Measurements from ENCODE around the gene COL18A1.
"Not testable (repeated sequence)": the region's sequence is repeated elsewhere in the genome, so short reads cannot be mapped to it uniquely, and the experiment has no call there.

Gene COL18A1

GRCh38 chr21:45525153-45525909, 120.4 kb downstream of the COL18A1 start:
- no peak for DNase-seq

- no peak for DNase-seq
These were observed 120.9 kb downstream of the COL18A1 start for GRCh38 chr21:45525910-45526306.

DNA sequence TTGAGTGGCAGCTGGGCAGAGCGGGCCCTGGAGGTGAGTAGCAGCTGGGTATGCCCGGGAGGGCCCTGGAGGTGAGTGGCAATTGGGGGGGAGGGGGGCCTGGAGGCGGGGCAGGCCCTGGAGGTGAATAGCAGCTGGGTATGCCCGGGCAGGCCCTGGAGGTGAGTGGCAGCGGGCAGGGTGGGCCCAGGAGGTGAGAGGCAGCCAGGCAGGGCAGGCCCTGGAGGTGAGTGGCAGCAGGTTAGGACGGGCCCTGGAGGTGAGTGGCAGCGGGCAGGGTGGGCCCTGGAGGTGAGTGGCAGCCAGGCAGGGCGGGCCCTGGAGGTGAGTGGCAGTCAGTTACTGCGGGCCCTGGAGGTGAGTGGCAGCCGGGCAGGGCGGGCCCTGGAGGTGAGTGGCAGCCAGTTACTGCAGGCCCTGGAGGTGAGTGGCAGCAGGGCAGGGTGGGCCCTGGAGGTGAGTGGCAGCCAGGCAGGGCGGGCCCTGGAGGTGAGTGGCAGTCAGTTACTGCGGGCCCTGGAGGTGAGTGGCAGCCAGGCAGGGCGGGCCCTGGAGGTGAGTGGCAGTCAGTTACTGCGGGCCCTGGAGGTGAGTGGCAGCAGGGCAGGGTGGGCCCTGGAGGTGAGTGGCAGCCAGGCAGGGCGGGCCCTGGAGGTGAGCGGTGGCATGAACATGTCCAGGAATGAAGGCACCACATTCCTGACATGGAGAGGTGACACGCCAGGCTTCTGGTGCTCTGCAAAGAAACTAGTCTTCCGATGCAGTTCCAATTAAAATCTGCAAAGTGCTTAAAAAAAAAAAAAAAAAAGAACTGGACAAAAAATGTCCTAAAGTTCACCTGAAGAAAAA, 122.4 kb downstream of the COL18A1 start:
- not testable (repeated sequence) for DNase-seq

GRCh38 chr21:45528028-45528705, 123.2 kb downstream of the COL18A1 start:
- DNase-seq, result no peak

- DNase-seq, result no peak
These were observed 124.2 kb downstream of the COL18A1 start for GRCh38 chr21:45528981-45529784.

GRCh38 chr21:45529785-45530422, 124.9 kb downstream of the COL18A1 start:
- no peak for DNase-seq

DNA sequence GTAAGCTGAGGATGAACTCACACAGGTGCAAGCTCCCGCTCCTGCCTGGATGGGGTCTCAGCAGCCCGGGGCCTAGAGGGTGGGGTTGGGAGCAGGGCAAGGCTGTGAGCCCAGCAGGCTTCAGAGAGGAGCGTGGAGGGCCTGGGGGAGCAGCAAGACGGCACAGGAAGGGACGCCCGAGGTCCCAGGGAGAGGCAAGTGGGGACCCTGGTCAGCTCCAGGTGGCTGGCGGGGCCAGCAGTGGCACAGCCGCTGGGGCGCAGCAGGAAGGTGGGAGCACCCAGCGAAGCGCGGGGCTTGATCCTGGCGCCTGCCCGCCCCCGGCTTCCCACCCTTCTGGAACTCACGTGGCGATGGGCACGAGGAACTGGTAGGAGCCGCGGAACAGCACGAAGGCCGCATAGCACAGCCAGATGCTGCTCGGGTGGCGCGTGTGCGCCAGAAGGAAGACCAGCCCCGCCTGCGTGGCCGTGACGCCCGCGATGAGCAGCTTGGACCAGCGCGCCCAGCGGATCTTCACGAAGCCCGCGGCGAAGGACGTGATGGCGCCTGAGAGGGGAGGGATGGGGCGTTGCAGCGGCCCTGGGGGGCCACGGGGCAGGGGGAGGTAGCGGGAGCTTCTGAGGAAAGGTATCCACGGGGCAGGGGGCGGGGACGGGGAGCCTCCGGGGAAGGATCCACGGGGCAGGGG, 125.6 kb downstream of the COL18A1 start:
- DNase-seq, result no peak

DNA sequence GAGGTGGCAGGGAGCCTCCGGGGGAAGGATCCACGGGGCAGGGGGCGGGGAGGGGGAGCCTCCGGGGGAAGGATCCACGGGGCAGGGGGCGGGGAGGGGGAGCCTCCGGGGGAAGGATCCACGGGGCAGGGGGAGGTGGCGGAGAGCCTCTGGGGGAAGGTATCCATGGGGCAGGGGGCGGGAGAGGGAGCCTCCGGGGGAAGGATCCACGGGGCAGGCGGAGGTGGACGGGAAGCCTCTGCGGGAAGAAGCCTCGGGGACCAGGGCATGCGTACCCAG, 126.1 kb downstream of the COL18A1 start:
- DNase-seq, result not testable (repeated sequence)

DNA sequence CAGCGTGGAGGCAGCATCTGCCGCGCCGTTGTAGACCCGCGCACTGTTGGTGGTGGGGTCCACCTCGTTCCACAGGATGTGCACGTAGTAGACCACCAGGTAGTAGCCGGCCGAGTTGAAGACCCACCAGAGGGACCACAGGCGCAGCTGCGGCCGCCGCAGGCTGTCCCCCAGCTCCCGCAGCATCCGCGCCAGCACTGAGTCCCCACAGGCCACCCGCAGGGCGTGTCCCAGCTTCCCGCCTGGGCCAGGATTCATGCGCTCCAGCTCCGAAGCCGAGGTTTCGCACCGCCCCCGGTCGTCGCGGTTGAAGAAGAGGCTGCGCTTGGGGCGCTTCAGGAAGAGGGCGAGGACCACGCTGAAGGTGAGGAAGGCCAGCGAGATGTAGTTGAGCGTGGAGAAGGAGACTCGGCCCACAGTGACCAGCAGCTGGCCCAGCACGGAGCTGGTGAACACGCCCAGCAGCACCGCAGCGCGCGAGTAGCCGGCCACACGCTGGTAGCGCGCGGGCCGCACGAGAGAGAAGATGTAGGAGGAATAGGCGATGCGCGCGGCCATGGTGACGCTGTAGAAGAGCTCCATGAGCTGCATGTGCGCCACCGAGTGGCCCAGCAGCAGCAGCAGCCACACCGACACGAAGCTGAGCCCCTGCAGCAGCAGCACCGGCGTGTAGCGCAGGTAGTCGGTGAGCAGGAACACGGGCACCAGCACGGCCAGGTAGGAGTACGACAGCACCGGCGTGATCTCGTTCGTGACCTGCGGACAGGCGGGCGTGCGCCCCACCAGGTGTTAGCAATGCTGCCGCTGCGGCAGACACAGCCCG, 126.6 kb downstream of the COL18A1 start:
- DNase-seq, result no peak

DNA sequence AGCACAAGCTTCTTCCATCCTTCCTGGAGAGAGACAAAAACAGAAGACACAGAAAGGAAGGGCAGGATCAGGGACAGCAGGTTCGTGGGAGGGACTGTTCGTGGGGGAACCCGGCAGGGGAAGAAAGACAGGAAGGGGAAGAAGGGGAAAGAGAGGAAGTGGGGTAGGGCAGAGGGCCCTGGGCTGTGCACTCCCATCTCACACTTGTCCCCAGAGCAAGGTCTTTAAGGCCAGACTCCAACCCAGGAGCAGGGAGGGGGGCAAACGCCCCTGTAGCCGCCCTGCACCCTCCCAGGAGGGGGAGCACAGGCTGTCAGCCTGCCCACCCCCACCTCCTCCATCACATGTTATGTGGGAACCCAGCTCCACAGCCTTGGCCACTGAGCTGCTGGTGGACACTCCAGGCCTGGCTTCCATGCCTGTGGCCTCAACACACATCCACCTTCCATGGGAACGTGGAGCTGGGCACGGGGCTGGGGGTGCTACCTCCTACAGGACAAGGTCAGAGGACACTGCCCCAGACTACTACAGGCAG, 127.9 kb downstream of the COL18A1 start:
- DNase-seq, result no peak

- DNase-seq, result no peak
These were observed 128.4 kb downstream of the COL18A1 start for GRCh38 chr21:45533361-45533845.

DNA sequence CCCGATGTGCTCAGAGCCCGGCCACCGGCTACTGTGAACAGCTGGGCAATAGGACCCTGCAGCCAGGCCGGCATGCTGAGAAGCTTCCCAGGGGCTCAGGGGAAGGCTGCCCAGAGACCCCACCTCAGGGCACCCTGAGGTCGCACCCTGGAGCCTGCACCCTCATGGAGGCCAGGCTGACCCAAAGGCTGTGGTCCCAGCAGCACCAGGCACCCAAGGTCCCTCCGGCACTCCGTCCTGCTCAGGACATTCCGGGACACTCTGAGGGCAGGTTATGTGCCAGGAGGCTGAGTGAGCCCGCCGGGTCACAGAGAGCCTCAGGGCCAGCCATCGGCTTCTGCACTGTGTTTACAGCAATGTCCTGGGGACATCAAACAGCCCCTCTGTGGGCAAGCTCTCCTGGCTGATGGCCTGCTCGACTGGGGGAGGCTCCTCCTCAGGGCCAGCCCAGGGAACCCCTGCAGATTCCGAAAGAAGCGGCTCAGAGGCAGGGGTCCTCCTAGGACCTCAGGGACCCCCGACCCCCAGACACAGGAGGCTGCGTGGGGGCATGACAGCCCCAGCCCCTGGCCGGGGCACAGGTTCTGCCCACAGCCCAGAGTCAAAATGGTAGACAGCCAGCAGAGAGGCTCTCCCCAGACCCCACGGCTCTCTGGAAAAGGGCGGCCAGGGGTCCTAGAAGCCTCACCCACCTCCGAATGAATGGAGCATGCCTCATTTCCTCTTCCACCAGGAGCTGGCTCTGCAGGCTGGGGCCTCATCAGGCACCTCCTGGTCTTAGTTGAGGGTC, 129.1 kb downstream of the COL18A1 start:
- DNase-seq, result no peak

DNA sequence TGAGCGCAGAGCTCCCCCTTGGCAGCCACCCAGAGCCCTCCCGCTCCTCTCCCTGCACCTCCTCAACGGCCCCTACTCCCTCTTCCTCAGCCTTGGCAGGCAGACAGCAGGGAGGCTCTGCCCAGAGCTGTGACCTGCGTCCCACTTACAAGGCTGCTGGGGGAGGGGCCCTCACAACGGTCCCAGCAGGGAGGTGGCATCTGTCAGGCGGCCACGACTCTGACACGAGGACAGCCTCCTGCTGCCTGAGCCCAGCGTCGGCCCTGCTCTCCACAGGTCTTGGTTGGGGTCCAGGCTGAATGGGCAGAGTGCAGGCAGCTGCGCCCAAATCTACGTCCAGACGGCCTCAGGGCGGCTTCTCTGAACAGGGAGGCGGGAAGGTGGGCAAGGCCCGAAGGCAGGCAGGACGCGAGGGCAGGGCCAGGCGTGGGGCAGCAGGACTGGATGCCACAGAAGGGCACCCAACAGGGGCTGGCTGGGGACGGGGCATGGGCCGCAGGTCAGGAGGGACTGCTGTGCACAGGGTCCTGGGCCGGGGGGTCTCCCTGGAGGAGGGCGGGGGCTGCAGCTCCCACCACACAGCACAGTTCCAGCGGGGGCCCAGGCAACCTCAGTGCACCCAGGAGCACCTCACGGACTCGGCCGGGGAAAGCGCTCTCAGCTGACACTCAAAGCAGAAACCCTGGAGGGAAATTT, 129.8 kb downstream of the COL18A1 start:
- DNase-seq, result no peak

DNA sequence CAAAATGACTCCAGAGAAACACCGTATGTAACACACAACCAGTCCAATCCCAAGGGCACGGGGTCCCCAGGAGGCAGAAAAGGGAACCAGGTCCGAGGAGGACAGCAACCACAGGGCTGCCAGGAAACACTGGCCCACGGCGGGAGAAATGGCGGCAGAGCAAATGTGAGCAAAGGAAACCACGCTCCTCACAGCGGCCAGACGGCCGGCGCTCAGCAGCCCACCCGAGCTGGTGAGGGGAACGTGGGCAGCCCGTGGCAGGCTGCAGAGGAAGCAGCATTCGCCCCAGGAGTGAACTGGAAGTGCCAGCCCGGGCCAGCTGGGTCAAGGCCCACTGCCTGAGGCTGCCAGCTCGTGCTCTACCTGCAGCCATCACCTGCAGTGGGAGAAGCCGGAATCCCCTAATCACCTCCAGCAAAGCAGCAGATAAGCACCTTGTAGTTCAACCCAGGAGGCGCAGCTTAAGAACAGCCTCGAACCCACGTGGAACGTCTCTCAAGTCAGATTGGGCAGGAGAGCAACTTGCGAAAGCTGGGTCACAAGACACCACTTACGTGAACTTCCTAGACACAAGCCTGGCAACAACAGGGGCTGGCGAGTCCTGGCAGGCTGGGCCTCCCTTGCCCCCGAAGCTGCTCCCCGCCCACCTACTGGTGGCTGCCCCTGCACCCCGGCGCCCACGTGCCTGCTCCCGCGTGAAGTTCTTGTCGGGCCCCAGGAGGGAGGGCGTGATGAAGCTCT, 130.5 kb downstream of the COL18A1 start:
- peak in 1 of 2 donors; percentile 47 for DNase-seq

GRCh38 chr21:45536301-45537081, 131.5 kb downstream of the COL18A1 start:
- DNase-seq, result no peak

DNA sequence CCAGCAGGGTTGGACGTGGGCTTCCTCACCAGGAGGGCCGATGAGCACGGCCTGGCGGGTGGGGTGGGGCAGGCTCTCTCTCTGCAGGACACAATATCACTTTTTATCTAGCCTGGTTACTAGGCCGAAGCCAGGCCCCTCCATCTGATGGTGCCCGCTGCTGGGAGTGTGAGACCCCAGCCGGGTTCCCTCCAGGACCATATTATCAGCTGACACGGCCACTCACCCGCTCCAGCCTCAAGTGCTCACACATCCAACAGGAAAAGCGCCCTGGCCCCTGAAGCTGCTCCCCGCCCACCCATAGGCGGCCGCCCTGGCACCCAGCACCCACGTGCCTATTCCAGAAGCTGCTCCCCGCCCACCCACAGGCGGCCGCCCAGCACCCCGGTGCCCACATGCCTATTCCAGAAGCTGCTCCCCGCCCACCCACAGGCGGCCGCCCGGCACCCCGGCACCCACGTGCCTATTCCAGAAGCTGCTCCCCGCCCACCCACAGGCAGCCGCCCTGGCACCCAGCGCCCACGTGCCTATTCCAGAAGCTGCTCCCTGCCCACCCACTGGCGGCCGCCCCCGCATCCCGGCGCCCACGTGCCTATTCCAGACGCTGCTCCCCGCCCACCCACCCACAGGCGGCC, 132.3 kb downstream of the COL18A1 start:
- no peak for DNase-seq

Measured in CD4-positive, alpha-beta T cell treated with Interleukin-1 beta for 1 hour (primary cell).